ENCODE measurements around the gene UBC.

UBC gene

DNA sequence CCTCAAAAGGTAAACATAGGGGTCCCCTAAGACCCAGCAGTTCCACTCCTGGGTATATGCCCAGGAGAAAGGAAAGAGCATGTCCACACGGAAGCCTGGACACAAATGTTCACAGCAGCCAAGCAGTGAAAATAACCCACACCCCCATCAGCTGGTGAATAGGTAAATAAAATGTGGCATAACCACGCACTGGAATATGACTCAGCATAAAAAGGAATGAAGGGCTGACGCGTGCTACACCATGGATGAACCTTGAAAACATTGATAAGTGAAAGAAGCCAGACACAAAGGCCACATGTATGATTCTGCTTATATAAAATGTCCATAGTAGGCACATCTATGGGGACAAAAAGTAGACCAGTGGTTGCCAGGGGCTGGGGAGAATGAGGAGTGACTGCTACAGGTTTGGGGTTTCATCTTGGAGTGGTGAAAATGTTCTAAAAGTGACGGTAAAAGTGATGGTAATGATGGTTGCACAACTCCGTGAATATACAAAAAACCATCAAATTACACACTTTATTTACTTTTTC, 47.0 kb downstream of the UBC start:
- no peak overlapping the region for H3K4me3 ChIP-seq
- no peak overlapping the region for H3K9ac ChIP-seq (ENCODE audit: insufficient read length)
- H3K27ac ChIP-seq, result no peak overlapping the region
- H3K36me3 ChIP-seq (ENCODE audit: insufficient read depth, low read length), result no peaks in the 10 kb centered on the region
- no peak for DNase-seq (ENCODE audit: low read depth, low spot score)
- TF ChIP-seq POLR2AphosphoS5 (IDR thresholded peaks at IDR 0.05; ENCODE audit: borderline replicate concordance, low read depth, low read length), result no peak
- no peak for TF ChIP-seq FOXP2 (optimal IDR thresholded peaks at IDR 0.05; ENCODE audit: control extremely low read depth, extremely low read length, insufficient read depth)
- no peak for TF ChIP-seq EZH2 (IDR thresholded peaks at IDR 0.05)
- no peaks in the 10 kb centered on the region for H3K9me3 ChIP-seq (ENCODE audit: low read depth, low read length)

DNA sequence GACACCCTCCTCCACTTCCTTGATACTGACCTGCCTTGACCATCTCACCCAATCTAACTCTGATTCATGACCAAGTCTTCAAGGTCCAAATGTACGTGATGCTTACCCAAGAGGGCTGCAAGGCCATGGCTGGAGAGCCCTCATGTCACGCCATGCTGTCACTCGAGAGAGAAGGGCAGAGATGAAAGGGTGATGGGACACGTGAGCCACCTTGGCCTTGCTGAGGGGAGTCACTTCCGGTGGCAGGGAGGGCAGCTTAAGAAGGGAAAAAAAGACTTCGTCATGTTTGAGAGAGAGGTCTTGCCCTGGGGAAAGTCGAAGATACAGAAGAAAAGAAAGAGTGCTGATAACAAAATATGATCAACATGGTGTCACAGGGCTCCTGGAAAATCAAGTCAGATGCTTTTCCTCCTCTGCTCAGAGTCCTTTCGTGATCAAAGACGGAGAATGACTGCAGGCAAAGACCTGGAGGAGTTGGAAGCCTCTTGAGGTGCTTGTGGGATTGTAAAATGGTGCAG, 47.5 kb downstream of the UBC start:
- no peak overlapping the region for H3K9ac ChIP-seq (ENCODE audit: insufficient read length)
- H3K9me3 ChIP-seq (ENCODE audit: low read depth, low read length), result no peaks in the 10 kb centered on the region
- no peak overlapping the region for H3K4me3 ChIP-seq
- no peaks in the 10 kb centered on the region for H3K36me3 ChIP-seq (ENCODE audit: insufficient read depth, low read length)
- no peak overlapping the region for H3K27ac ChIP-seq
- TF ChIP-seq FOXP2 (optimal IDR thresholded peaks at IDR 0.05; ENCODE audit: control extremely low read depth, extremely low read length, insufficient read depth), result no peak
- TF ChIP-seq POLR2AphosphoS5 (IDR thresholded peaks at IDR 0.05; ENCODE audit: borderline replicate concordance, low read depth, low read length), result no peak
- no peak for TF ChIP-seq EZH2 (IDR thresholded peaks at IDR 0.05)
- DNase-seq (ENCODE audit: low read depth, low spot score), result no peak

DNA sequence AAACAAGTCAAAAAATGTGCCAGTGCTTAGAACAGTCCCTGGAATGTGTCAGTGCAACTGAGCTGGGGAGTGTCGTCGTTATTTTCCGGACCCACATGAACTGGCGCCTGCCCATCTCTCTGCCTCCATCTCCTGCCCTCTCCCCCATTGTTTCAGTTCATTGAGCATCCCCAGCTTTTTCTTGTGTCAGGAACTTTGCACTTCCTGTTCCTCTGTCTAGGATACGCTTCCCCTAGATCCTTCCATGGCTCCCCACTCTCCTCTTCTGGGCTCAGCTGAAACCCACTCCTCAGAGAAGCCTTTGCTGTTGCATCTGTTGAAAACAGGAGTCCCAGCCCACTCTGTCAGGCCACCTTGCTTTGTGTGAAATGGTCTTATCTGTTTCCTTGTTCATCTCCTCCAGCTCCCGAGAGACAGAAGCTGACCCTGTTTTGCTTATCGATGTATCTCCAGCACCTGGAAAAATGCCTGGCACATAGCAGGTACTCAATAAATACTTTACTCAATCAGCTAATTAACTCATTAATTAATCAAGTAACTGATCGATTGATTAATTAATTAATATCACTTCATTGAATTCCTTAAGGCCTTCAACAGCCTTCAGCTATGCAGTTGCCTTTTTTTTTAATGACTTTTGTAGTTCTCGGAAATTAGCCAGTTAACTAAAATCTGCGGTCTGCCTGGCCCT, 48.1 kb downstream of the UBC start:
- H3K9ac ChIP-seq (ENCODE audit: insufficient read length), result no peak overlapping the region
- H3K9me3 ChIP-seq (ENCODE audit: low read depth, low read length), result no peaks in the 10 kb centered on the region
- H3K27ac ChIP-seq, result no peak overlapping the region
- H3K36me3 ChIP-seq (ENCODE audit: insufficient read depth, low read length), result peaks cover 5% of the 10 kb centered on the region
- no peak overlapping the region for H3K4me3 ChIP-seq
- no peak for DNase-seq (ENCODE audit: low read depth, low spot score)
- TF ChIP-seq EZH2 (IDR thresholded peaks at IDR 0.05) (no peak), POLR2AphosphoS5 (IDR thresholded peaks at IDR 0.05; ENCODE audit: borderline replicate concordance, low read depth, low read length) (no peak), FOXP2 (optimal IDR thresholded peaks at IDR 0.05; ENCODE audit: control extremely low read depth, extremely low read length, insufficient read depth) (no peak)

DNA sequence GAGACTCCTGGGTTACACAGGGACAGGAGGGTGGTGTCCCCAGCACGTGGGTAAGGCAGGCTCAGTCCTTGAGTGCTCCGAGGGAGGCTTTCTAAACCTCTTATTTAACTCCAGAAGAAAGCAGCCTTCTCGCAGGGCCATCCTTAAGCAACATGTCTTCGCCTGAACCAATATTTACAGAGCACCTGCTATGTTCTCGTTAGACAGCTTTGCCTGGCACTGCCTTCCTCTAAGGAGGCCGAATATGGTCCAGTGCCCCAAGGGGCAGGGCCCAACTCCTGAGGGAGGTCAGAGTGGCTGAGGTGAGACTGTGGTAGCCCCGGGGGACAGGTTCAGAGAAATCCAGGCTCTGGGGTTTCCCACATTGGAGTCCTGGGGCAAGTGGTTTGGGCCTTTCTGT, 48.7 kb downstream of the UBC start:
- no peaks in the 10 kb centered on the region for H3K9me3 ChIP-seq (ENCODE audit: low read depth, low read length)
- no peak overlapping the region for H3K27ac ChIP-seq
- no peak overlapping the region for H3K9ac ChIP-seq (ENCODE audit: insufficient read length)
- DNase-seq (ENCODE audit: low read depth, low spot score), result no peak
- no peak overlapping the region for H3K4me3 ChIP-seq
- peaks cover 10% of the 10 kb centered on the region for H3K36me3 ChIP-seq (ENCODE audit: insufficient read depth, low read length)
- TF ChIP-seq POLR2AphosphoS5 (IDR thresholded peaks at IDR 0.05; ENCODE audit: borderline replicate concordance, low read depth, low read length), result no peak
- TF ChIP-seq FOXP2 (optimal IDR thresholded peaks at IDR 0.05; ENCODE audit: control extremely low read depth, extremely low read length, insufficient read depth), result no peak
- TF ChIP-seq EZH2 (IDR thresholded peaks at IDR 0.05), result no peak

DNA sequence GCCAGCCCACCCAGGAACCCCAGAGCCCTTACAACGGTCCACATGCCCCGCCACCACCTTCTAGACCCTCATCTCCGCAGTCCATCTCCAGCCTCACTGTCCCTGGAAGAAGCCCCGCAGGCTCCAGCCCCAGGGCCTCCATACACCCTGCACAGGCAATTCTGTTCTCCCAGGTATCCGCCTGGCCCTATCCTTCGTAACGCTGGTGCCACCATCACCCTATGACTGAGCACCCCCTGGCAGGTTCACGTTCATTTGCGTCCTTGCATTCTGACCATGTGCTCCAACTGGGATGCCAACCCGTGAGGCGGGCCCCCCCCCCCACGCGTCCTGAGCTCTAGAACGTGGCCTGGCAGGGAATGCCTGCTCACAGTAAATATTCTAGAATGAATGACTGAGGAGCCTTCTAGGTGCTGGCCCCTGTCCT, 50.1 kb downstream of the UBC start:
- DNase-seq (ENCODE audit: low read depth, low spot score), result no peak
- Histone ChIP-seq H3K4me3 (peak overlapping the region; percentile 97), H3K9me3 (ENCODE audit: low read depth, low read length) (no peaks in the 10 kb centered on the region), H3K27ac (peak overlapping the region; percentile 83), H3K36me3 (ENCODE audit: insufficient read depth, low read length) (peaks cover 21% of the 10 kb centered on the region), H3K9ac (ENCODE audit: insufficient read length) (peak overlapping the region; percentile 77)
- TF ChIP-seq FOXP2 (optimal IDR thresholded peaks at IDR 0.05; ENCODE audit: control extremely low read depth, extremely low read length, insufficient read depth) (no peak), POLR2AphosphoS5 (IDR thresholded peaks at IDR 0.05; ENCODE audit: borderline replicate concordance, low read depth, low read length) (no peak), EZH2 (IDR thresholded peaks at IDR 0.05) (no peak)

DNA sequence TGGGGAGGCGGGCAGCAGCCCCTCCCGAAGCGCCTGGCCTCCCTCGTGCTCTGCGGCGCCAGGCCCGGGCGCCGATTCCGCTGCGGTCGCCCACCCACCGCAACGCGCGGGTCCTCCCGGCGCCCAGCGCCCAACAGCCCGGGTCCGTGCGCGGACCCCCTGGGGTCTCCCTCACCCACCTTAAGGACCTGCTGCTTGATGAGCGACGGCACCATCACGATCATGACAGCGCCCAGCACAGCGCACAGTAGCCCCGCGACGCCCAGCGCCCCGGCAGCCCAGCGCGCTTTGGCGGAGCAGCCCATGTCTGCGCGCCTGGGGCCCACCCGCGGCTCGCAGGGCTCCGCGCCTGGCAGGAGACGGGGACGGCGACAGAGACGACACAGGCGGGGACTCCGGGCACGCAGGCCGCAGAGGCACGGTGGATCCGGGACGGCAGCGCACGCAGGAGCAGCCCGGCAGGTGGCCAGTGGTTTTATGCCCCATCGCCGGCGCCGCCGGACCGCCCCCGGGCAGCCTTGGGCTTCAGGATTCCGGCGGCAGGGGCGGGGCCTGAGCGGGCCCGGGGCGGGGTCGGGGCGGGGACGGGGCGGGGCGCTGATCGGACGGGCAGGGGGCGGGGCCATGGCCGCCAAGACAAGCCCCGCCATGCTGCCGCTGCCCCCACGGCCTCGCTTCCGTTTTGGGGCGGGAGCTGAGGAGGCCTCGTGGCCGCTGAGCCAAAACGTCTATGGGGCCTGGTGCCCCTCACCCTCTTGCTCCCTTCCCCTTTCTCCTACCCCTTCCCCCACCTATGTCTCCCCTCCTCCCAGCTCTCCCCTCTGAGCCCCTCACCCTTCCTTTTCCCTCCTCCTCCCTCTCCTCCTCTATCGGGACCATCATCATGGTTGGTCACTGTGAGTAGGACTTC, 50.8 kb downstream of the UBC start, which contains the start of gene SCARB1:
Gene SCARB1 (minus strand): TSS at position 449 of the 910 bp plus-strand sequence. CDS start 144 bp downstream, at position 305.
- H3K27ac ChIP-seq, result peak within 1 kb of the TSS; percentile 83
- peak; percentile 86; the same call in 1 of the 2 replicates for TF ChIP-seq POLR2AphosphoS5 (IDR thresholded peaks at IDR 0.05; ENCODE audit: borderline replicate concordance, low read depth, low read length)
- TF ChIP-seq EZH2 (IDR thresholded peaks at IDR 0.05), result no peak
- TF ChIP-seq FOXP2 (optimal IDR thresholded peaks at IDR 0.05; ENCODE audit: control extremely low read depth, extremely low read length, insufficient read depth), result no peak
- peak within 1 kb of the TSS; percentile 90 for H3K9ac ChIP-seq (ENCODE audit: insufficient read length)
- H3K4me3 ChIP-seq, result peak within 1 kb of the TSS; percentile 97
- DNase-seq (ENCODE audit: low read depth, low spot score), result no peak
- no peaks in the 10 kb centered on the region for H3K9me3 ChIP-seq (ENCODE audit: low read depth, low read length)
- peaks cover 21% of the 10 kb centered on the region for H3K36me3 ChIP-seq (ENCODE audit: insufficient read depth, low read length)

DNA sequence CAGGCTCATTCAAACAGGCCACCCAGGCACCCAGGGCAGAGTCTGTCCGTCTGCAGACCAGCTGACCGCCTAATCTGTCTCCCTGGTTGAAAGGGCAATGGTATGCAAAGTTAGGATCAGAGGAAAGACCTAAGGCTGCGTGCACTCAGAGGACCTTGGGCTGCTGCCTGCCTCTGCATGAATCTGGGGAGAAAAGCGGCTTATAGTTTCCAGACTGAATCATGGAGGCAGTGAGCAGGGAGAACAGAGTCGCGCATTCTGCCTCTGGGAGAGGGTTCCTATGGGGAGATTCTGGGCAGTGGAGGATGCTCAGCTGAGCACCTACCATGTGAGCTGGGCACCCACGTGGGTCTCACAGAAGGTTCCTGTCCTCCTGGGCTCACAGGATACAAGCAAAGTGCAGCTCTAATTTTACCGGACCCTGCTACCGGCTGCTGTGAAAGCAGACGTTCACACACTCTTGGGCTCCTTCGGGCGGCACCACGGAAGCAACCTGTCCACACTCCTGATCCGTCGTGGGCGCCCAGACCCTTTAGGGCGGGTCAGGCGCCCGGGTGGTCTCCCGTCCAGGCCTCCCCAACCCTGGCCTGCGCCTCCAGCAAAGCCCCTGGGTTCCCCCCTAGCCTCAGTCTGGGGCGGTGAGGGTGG, 51.6 kb downstream of the UBC start:
- TF ChIP-seq FOXP2 (optimal IDR thresholded peaks at IDR 0.05; ENCODE audit: control extremely low read depth, extremely low read length, insufficient read depth), result no peak
- TF ChIP-seq EZH2 (IDR thresholded peaks at IDR 0.05), result no peak
- TF ChIP-seq POLR2AphosphoS5 (IDR thresholded peaks at IDR 0.05; ENCODE audit: borderline replicate concordance, low read depth, low read length), result no peak
- DNase-seq (ENCODE audit: low read depth, low spot score), result no peak
- no peak overlapping the region; the same call in 1 of the 2 replicates for H3K27ac ChIP-seq
- H3K36me3 ChIP-seq (ENCODE audit: insufficient read depth, low read length), result peaks cover 21% of the 10 kb centered on the region
- H3K9me3 ChIP-seq (ENCODE audit: low read depth, low read length), result no peaks in the 10 kb centered on the region
- H3K9ac ChIP-seq (ENCODE audit: insufficient read length), result peak overlapping the region; percentile 90
- peak overlapping the region; percentile 97 for H3K4me3 ChIP-seq
